ENCODE results near the gene FRAS1.
"Not testable (repeated sequence)": the region's sequence is repeated elsewhere in the genome, so short reads cannot be mapped to it uniquely, and the experiment has no call there.

FRAS1 gene

DNA sequence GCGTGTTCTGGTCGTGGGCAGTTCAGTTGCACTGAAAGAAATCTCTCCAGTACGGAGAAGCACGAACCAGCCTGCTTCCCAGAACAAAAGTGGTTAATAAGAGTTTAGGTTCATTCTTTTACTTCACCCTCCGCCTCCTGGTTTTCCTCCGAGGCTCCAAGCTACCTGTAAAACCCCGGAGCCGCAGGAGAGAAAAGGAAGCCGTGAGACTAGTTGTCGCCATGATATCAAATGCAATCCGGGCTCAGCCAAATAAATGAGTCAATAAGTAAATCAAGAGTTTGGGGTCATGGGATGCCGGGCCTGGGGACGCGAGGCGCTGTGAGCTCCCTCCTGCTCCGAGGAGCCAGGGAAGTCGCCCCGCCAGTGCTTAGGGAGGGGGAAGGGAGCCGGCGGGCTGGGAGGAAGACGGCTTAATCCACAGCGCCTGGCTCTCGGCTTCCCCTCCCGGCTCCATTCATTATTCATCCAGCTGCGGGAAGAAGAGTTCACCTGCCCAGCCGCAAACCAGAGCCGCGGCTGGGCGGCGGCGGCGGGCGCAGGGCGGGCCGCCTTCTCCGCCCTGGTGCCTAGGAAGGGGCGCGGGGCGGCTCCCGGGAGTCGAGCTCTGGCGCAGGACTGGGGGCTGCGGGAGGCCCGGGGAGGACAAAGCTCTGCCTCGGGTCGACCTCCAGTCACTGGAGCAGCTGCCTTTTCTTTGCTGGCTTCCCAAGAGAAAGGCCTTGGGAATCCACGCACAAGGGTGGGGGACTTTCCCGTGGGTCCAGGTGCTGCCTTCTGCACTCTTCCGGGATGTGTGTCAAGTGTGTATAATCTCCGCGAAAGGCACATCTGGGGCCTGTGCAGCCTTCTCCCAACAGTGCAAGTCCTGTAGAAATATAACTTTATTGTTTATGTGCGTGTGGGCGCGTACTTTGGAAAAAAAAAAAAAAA is 1.7 kb downstream of the FRAS1 start:
- DNase-seq (ENCODE audit: low read depth) = no peak

DNA sequence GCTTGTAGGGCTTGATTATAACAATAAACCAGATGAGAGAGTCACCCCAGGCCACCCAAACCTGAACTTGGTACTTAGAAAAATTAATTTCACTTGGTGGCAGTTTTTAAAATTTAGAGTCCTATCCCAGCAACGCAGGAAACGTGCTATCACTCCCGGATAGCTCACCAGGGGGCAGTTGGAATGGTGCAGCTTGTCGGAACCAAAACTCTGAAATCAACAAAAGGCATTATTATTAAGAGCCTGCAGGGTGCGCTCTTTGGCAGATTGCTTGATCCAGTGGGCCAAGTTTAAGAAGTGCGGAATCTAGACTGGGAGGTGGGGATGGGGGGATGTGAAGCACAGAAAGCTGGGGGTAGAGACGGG is 2.4 kb downstream of the FRAS1 start:
- no peak for DNase-seq (ENCODE audit: low read depth)

DNA sequence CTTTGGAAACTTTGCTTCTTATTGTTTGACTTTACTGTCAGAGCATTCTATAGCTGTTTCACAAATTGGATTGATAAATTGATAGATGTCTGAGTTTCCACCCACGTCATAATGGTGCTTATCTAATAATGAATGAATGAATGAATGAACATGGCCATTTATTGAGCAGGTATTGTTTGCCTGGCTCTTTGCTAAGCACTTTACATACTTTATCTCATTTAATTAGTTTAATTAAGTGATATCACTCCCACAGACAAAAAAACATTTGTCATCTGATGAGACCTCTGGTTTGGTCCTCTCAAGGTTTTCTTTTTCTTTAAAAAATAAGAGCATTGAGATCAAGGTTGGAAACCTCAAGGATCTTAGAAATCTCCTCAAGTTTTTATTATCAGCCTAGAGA is 2.8 kb downstream of the FRAS1 start:
- DNase-seq (ENCODE audit: low read depth) = no peak

DNA sequence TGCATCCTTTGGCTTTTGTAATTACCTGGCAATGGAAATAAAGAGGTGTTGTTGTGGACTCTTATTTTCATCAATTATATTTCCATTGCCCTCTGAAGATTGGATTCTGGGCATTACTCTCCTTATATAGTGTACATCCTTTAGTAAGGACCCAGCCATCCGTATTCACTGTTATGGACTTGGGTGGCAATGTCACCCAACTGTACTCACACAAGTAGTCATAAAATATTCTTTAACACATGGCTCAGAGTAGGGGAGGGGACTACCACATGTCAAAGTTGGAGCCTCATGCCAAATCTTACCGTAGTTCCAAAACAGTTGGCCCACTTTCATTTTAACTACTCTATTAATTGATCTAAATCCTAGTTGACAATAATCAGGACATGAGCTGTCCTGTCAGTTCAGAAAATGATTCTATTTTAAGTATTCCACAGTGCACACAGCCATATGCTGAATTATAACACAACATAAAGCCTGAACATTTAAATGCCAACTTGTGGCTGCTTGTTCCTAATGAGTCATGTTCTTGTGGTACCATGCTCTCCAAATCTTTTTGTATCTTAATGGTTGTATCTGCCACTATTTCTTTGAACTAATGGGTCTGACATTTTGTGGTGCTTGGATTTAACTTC is 4.9 kb downstream of the FRAS1 start:
- DNase-seq (ENCODE audit: low read depth) = no peak

GRCh38 chr4:78065508-78066192 is 8.5 kb downstream of the FRAS1 start:
- DNase-seq (ENCODE audit: low read depth) = no peak

- no peak for DNase-seq (ENCODE audit: low read depth)
Measured at GRCh38 chr4:78068481-78068880, 11.4 kb downstream of the FRAS1 start.

GRCh38 chr4:78069319-78069718 is 12.2 kb downstream of the FRAS1 start:
- DNase-seq (ENCODE audit: low read depth) = no peak

GRCh38 chr4:78069859-78070258 is 12.7 kb downstream of the FRAS1 start:
- DNase-seq (ENCODE audit: low read depth) = no peak

DNA sequence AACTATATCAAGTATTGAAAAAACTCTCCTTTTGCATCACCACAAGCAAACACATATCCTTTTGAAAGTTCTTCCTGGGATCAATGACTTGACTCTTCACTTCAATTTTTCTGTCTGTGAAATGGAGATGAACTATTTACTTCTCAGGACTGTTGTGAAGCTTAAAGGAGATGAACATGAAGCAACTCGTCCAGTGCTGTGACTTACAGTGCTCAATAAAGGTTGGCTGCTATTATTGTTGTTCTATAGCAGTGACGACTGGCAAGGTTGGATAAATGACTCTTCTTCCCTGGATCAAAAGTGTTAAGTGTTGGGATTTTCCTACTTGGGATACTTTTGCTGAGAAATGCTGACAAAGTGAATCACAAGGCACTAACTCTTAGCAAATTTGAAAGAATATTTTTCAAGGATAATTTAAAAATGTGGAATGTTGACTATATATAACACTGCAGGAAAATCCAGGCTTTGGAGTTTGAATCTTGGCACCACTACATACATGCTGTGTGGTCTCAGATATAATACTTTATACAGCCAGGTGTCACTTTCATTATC is 13.7 kb downstream of the FRAS1 start:
- DNase-seq (ENCODE audit: low read depth) = no peak

- DNase-seq (ENCODE audit: low read depth) = no peak
Measured at GRCh38 chr4:78074759-78075158, 17.6 kb downstream of the FRAS1 start.

DNA sequence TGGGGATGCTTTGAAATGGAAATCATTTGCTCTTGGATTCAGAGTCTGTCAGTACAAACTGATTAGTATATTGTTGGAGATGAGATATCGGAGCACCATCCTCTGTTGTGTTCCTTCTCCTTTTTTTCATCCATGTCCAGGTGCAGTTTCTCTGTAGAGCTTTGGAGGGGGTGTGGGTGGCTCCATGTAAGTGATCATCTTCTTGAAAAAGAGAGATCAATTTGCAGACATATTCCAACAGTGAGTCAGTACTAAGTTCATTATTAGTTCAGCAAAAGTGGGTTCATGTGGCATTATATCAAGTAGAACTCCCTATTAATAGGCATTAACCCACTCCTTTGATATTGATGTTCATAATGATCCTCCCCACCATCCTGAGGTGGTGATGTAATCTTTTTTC is 18.9 kb downstream of the FRAS1 start:
- no peak for DNase-seq (ENCODE audit: low read depth)

- no peak for DNase-seq (ENCODE audit: low read depth)
Measured at GRCh38 chr4:78078101-78078500, 21.0 kb downstream of the FRAS1 start.

GRCh38 chr4:78079726-78080430 is 22.8 kb downstream of the FRAS1 start:
- DNase-seq (ENCODE audit: low read depth) = no peak

DNA sequence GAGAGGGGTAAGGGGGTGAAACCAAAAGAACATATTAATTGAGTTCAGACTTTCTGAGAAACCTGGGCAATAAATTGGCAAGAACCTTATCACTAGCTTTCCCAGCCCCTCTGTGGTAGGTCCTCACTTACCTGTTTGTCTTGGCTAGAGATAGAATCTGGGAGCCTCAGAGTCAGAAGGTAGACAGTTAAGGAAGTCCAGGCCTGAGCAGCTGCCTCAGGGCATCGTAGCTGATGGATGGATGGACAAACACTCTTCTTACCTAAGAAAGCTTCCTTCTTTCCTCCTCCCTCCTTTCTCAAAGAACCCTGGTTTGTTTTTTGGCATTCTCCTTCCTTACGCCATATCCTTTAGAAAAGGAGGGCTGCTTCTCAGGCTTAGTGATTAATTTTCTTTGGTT is 24.4 kb downstream of the FRAS1 start:
- no peak for DNase-seq (ENCODE audit: low read depth)

DNA sequence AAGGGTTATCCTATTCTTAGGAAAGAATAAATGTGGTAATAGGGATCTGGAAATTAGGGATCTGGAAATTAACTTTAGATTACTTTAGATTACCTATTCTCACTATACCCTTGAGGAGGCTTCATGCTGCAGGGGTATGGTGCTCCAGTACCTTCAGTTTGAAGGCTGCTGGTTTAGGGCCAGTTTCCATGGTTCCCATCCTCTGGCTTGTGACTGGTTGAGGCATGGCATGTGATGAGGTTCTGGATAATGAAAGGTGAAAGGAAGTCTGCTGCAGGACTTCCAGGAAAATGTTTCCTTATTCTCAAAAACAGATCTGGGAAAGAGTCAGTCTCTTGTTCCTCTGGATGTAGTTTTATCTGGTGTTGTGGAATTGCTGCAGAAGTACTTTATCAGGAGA is 25.9 kb downstream of the FRAS1 start:
- DNase-seq (ENCODE audit: low read depth) = no peak

DNA sequence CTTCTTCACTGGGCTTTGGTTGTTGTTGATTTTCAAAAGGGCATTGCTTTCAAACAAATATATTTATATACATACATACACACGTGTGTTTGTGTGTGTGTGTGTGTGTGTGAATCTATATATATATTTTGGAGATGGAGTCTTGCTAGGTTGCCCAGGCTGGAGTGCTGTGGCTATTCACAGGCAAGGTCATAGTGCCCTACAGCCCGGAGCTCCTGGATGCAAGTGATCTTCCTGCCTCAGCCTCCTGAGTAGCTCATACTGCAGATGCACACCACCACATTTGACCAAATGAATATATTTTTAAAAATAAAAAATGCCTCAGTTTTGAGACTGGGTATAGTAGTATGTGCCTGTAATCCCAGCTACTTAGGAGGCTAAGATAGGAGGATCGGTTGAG is 34.4 kb downstream of the FRAS1 start:
- DNase-seq (ENCODE audit: low read depth) = no peak

DNA sequence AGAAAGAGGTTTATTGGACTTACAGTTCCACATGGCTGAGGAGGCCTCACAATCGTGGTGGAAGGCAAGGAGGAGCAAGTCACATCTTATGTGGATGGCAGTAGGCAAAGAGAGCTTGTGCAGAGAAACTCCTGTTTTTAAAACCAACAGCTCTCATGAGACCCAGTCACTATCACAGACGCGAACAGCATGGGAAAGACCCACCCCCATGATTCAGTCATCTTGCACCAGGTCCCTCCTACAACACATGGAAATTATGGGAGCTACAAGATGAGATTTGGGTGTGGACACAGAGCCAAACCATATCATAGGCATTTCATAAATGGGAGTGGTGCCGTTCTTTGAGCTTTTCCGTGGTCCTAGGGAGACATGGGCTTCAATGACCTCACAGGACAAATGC is 35.2 kb downstream of the FRAS1 start:
- DNase-seq (ENCODE audit: low read depth) = not testable (repeated sequence)

DNA sequence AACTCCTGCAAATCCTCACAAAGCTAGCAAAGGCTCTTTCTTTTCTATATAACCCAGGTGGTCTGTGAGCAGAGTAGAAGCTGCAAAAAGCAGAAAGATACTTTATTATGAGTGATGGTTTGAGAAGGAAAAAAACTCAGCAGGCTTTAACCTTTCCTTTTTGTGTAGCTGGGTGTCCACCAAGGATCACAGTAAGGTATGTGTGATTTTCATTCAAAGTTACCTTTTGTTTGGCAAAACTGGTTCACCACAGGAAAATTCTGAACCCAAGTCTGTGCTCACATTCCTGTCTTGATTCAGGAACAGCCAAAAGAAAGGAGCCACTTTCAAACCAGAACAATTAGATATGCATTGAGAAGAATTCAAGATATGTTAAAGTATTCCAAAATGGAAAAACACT is 35.7 kb downstream of the FRAS1 start:
- DNase-seq (ENCODE audit: low read depth) = no peak

- no peak for DNase-seq (ENCODE audit: low read depth)
Measured at GRCh38 chr4:78095081-78095480, 38.0 kb downstream of the FRAS1 start.

GRCh38 chr4:78099058-78099457 is 41.9 kb downstream of the FRAS1 start:
- DNase-seq (ENCODE audit: low read depth) = no peak

DNA sequence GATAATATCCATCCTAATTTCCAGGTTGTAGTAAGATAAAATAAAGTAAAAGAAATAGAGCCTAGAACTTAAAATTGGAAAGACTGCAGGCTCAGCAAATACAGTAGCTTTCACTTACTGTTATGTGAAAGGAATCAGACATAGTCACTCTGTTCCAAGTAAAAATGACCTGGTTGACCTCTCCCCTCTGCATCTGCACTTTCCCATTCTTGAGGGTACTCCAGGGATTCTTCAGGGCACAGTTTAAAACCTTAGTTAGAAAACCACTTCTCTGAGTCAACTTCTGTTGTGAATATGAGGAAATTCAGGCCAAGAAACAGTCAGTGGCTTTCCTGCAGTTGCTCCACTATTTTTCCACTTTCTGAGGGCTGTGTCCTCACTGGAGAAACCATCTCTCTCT is 42.9 kb downstream of the FRAS1 start:
- peak; percentile 9 for DNase-seq (ENCODE audit: low read depth)

GRCh38 chr4:78119698-78120097 is 62.6 kb downstream of the FRAS1 start:
- no peak for DNase-seq (ENCODE audit: low read depth)

All from GM04503 (cell line).